ENCODE data around the gene TANK. TPM values are rescaled to one million over a fixed set of nuclear protein-coding genes. Genes with fewer than 3 reads are reported as not detected.

TANK gene
- total RNA-seq, 1 experiment from 2014 or later: 79.6 TPM

- Mint-ChIP-seq H3K27ac (ENCODE audit: low read depth, unreplicated experiment) (no peak overlapping the region), H3K9me3 (ENCODE audit: unreplicated experiment) (peaks cover 6% of the 10 kb centered on the region), H3K27me3 (ENCODE audit: insufficient read depth, unreplicated experiment) (no peaks in the 10 kb centered on the region), H3K36me3 (ENCODE audit: insufficient read depth, unreplicated experiment) (no peaks in the 10 kb centered on the region), H3K4me1 (ENCODE audit: insufficient read depth, unreplicated experiment) (peaks cover 17% of the 10 kb centered on the region), H3K4me3 (ENCODE audit: unreplicated experiment) (no peak overlapping the region)
- TF ChIP-seq CTCF (IDR thresholded peaks at IDR 0.05; ENCODE audit: unreplicated experiment): no peak
- no peak for DNase-seq (ENCODE audit: unreplicated experiment)
- intact Hi-C loops (cut with micrococcal nuclease): no loop called here
- ChIA-PET CTCF (no interaction called here), POLR2A (interaction anchor here (0.6 to 1.1 kb wide), 2 partner anchors 15 to 42 kb away, joined by 3 to 4 read pairs; no protein-coding TSS in a partner anchor)
- BruUV-seq (replicated peaks): no TSS peak
These were observed 39.5 kb upstream of the TANK start for GRCh38 chr2:161120775-161121174.

- no peak for TF ChIP-seq CTCF (IDR thresholded peaks at IDR 0.05; ENCODE audit: unreplicated experiment)
- POLR2A ChIA-PET: interaction anchor here (0.9 to 2.3 kb wide), 3 partner anchors 10 to 36 kb away, joined by 3 to 7 read pairs (median 3); no protein-coding TSS in a partner anchor
- no peak overlapping the region for H3K27ac Mint-ChIP-seq (ENCODE audit: low read depth, unreplicated experiment)
- DNase-seq (ENCODE audit: unreplicated experiment): no peak
- CTCF ChIA-PET: interaction anchor here (1.5 kb wide), 1 partner anchor 58 kb away, joined by 3 read pairs; no protein-coding TSS in a partner anchor
- no TSS peak for BruUV-seq (replicated peaks)
- no peaks in the 10 kb centered on the region for H3K36me3 Mint-ChIP-seq (ENCODE audit: insufficient read depth, unreplicated experiment)
- peaks cover 17% of the 10 kb centered on the region for H3K4me1 Mint-ChIP-seq (ENCODE audit: insufficient read depth, unreplicated experiment)
- peaks cover 6% of the 10 kb centered on the region for H3K9me3 Mint-ChIP-seq (ENCODE audit: unreplicated experiment)
- H3K4me3 Mint-ChIP-seq (ENCODE audit: unreplicated experiment): no peak overlapping the region
- intact Hi-C loops (cut with micrococcal nuclease): no loop called here
- no peaks in the 10 kb centered on the region for H3K27me3 Mint-ChIP-seq (ENCODE audit: insufficient read depth, unreplicated experiment)
These were observed 38.6 kb upstream of the TANK start for GRCh38 chr2:161121622-161122021.

- H3K27me3 Mint-ChIP-seq (ENCODE audit: insufficient read depth, unreplicated experiment): no peaks in the 10 kb centered on the region
- H3K4me3 Mint-ChIP-seq (ENCODE audit: unreplicated experiment): no peak overlapping the region
- peak; percentile 86 for DNase-seq (ENCODE audit: unreplicated experiment)
- ChIA-PET POLR2A (interaction anchor here (0.7 to 2.3 kb wide), 8 partner anchors 10 to 185 kb away, joined by 3 to 12 read pairs (median 6); partner anchors contain the start of genes PSMD14 and TANK), CTCF (interaction anchor here (0.7 to 1.5 kb wide), 3 partner anchors 10 to 756 kb away, joined by 3 to 4 read pairs (median 3); no protein-coding TSS in a partner anchor)
- TSS peak; percentile 79 for BruUV-seq (replicated peaks)
- H3K27ac Mint-ChIP-seq (ENCODE audit: low read depth, unreplicated experiment): peak overlapping the region; percentile 64
- no peak for TF ChIP-seq CTCF (IDR thresholded peaks at IDR 0.05; ENCODE audit: unreplicated experiment)
- intact Hi-C loops (cut with micrococcal nuclease): loop anchor here (1.0 kb wide), 1 partner anchor 37 kb away; the partner anchor contains the start of gene TANK
- H3K36me3 Mint-ChIP-seq (ENCODE audit: insufficient read depth, unreplicated experiment): no peaks in the 10 kb centered on the region
- H3K4me1 Mint-ChIP-seq (ENCODE audit: insufficient read depth, unreplicated experiment): peaks cover 12% of the 10 kb centered on the region
- H3K9me3 Mint-ChIP-seq (ENCODE audit: unreplicated experiment): peaks cover 6% of the 10 kb centered on the region
These were observed 37.3 kb upstream of the TANK start for GRCh38 chr2:161122772-161123530.

- no peaks in the 10 kb centered on the region for H3K27me3 Mint-ChIP-seq (ENCODE audit: insufficient read depth, unreplicated experiment)
- H3K9me3 Mint-ChIP-seq (ENCODE audit: unreplicated experiment): peaks cover 6% of the 10 kb centered on the region
- no peak for DNase-seq (ENCODE audit: unreplicated experiment)
- peak overlapping the region; percentile 64 for H3K27ac Mint-ChIP-seq (ENCODE audit: low read depth, unreplicated experiment)
- ChIA-PET CTCF (interaction anchor here (0.7 to 0.9 kb wide), 2 partner anchors 10 to 757 kb away, joined by 3 to 4 read pairs; no protein-coding TSS in a partner anchor), POLR2A (interaction anchor here (0.8 to 2.3 kb wide), 9 partner anchors 9 to 1510 kb away, joined by 3 to 12 read pairs (median 4); partner anchors contain the start of gene TANK)
- TSS peak; percentile 85 for BruUV-seq (replicated peaks)
- H3K4me3 Mint-ChIP-seq (ENCODE audit: unreplicated experiment): no peak overlapping the region
- intact Hi-C loops (cut with micrococcal nuclease): loop anchor here (1.0 kb wide), 1 partner anchor 37 kb away; the partner anchor contains the start of gene TANK
- peaks cover 12% of the 10 kb centered on the region for H3K4me1 Mint-ChIP-seq (ENCODE audit: insufficient read depth, unreplicated experiment)
- no peak for TF ChIP-seq CTCF (IDR thresholded peaks at IDR 0.05; ENCODE audit: unreplicated experiment)
- H3K36me3 Mint-ChIP-seq (ENCODE audit: insufficient read depth, unreplicated experiment): no peaks in the 10 kb centered on the region
These were observed 36.6 kb upstream of the TANK start for GRCh38 chr2:161123531-161124030.

All from MCF 10A (cell line).